ES-I3 (cell line): ENCODE measurements around the gene TRIM27.
A peak's percentile ranks its signal among the peaks of the same experiment; 100 is the strongest.

Source experiments
- H3K36me3 ChIP-seq: 2 replicates; pipeline ENCODE4 v1.6.1; 2013; ENCODE audit warnings: mild to moderate bottlenecking, low read length, control low read depth, moderate library complexity; ENCODE audit not compliant: insufficient read depth
- H3K4me1 ChIP-seq: 2 replicates; pipeline ENCODE4 v1.6.1; 2013; ENCODE audit warnings: mild to moderate bottlenecking, control low read depth, low read length; ENCODE audit not compliant: insufficient read depth
- H3K9ac ChIP-seq: 2 replicates; pipeline ENCODE4 v1.6.1; 2013; ENCODE audit warnings: low read depth, mild to moderate bottlenecking, low read length, moderate library complexity
- H3K9me3 ChIP-seq: 2 replicates; pipeline ENCODE4 v1.6.1; 2013; ENCODE audit warnings: mild to moderate bottlenecking, low read length, moderate library complexity; ENCODE audit not compliant: control insufficient read depth, insufficient read depth

Gene TRIM27

DNA sequence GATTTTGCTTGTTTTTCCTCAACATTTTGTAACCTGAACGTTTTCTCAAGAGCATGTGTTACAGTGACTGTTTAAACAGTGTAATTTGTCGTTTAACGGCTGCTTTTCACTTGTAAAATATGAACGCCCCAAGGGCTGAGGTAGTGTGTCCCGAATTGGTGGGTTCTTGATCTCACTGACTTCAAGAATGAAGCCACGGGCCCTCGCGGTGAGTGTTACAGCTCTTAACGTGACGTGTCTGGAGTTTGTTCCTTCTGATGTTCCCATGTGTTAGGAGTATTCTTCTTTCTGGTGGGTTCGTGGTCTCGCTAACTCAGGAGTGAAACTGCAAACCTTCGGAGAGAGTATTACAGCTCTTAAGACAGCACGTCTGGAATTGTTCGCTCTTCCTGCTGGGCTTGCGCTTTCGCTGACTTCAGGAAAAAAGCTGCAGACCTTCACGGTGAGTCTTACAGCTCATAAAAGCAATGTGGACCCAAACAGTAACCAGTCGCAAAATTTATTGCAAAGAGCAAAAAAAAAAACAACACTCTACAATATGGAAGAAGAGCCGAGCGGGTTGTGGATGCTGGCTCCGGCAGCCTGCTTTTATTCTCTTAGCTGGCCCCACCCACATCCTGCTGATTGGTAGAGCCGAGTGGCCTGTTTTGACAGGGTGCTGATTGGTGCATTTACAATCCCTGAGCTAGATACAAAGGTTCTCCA is 25.1 kb upstream of the TRIM27 start:
- Histone ChIP-seq H3K9ac (no peak overlapping the region), H3K9me3 (no peaks in the 10 kb centered on the region), H3K36me3 (no peaks in the 10 kb centered on the region), H3K4me1 (peaks cover 5% of the 10 kb centered on the region; the same call in 1 of the 2 replicates)

DNA sequence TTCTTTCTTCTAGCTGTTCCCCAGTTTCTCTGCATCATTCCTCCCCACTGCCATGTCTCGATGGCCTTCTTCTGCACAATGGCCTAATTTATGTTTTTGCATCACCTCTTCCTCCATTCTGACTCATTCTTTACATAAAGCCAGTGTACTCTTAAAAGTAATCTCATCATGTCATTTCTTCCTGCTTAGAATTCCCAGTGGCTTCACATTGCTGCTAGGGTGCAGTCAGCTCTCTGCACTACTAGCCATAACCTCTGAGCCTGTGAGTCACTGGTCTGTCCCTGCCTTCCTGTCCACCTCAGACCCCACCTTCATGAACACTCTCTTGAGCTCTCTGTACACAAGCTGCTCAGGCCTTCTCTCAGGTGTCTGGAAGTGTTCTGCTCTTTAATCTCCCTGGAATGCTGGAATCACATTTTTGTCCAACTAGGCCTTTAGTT is 24.1 kb upstream of the TRIM27 start:
- Histone ChIP-seq H3K9ac (no peak overlapping the region), H3K4me1 (peaks cover 5% of the 10 kb centered on the region; the same call in 1 of the 2 replicates), H3K9me3 (no peaks in the 10 kb centered on the region), H3K36me3 (no peaks in the 10 kb centered on the region)

- H3K4me1 ChIP-seq: peaks cover 5% of the 10 kb centered on the region; the same call in 1 of the 2 replicates
- no peak overlapping the region for H3K9ac ChIP-seq
- H3K9me3 ChIP-seq: no peaks in the 10 kb centered on the region
- no peaks in the 10 kb centered on the region for H3K36me3 ChIP-seq
Measured at GRCh38 chr6:28947067-28947765, 23.4 kb upstream of the TRIM27 start.

DNA sequence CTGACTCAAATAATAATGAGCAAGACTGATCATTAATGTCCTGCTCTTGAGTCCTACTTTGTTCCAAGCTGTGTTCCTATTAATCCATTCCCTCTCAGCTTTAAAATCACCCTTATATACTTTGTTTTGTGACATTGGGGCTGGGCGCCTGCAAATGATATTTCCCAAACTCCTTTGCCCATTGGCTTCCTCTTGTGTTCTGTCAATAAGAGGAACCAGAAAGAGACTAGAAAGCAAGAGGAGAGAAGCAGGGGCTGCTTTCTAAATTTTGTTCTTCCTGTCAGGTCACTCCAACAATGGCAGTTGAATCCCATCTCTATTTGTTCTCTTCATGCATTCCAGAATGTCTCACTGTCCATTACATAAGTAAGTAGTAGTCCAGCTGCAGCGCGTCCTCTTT is 21.6 kb upstream of the TRIM27 start:
- no peak overlapping the region for H3K9ac ChIP-seq
- no peaks in the 10 kb centered on the region for H3K9me3 ChIP-seq
- H3K36me3 ChIP-seq: no peaks in the 10 kb centered on the region
- H3K4me1 ChIP-seq: peaks cover 5% of the 10 kb centered on the region; the same call in 1 of the 2 replicates

DNA sequence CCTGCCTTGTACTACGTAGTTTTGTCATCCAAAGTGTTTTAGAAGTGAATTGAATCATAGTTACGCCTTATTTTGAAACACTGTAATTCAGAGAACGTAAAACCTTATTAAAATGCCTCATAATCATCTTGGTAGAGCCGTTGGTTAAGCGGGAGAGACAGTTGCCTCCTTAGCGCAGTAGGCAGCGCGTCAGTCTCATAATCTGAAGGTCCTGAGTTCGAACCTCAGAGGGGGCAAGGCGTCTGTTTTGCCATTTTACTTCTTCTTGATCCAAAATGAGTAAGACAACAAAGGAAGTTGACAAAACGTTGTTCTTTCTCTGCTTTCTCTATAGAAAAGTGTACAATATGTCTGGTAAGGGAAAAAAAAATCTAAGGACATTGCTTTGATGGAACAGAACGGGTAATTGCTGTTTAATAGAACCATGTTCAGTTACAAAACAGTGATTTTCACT is 20.7 kb upstream of the TRIM27 start:
- Histone ChIP-seq H3K9me3 (no peaks in the 10 kb centered on the region), H3K36me3 (no peaks in the 10 kb centered on the region), H3K9ac (peak overlapping the region; percentile 94), H3K4me1 (peaks cover 5% of the 10 kb centered on the region; the same call in 1 of the 2 replicates)

DNA sequence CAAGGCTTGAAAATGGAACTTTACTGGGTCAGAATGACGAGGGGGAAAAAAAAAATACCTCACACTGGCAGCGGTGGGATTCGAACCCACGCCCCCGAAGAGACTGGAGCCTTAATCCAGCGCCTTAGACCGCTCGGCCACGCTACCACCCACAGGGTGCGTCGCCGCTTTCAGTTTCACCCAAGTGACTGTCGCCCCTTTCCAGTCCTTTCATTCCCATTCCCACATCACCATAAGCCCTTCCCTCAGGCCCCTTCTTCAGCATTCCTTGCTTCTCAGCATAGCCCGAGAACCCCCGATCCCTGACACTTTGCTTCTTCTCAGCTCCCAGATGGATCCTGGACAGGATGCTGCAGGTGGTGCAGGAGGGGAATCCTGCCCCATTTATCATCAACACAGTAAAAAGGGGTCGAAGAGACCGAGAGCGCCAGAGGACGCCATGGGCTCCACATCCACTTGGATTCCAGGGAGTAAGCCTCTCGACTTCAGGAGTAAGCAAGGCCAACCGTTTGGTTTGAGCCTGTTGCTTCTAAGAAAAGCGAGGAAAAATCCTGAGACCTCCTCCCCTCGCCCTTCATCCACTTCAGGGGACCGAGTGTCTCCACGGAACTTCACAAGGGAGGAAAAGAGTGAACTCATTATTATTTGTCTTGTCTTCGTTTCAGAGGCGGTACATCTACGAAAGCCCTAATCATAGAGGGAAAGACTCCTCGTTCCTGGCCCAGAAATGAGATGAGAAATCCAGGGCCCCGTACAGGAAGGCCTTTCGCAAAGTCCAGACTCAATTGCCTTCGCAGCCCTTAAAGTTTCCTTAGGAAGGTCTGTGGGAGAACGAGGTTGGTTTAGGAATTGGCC is 20.0 kb upstream of the TRIM27 start:
- Histone ChIP-seq H3K9ac (peak overlapping the region; percentile 94), H3K9me3 (no peaks in the 10 kb centered on the region), H3K4me1 (peaks cover 5% of the 10 kb centered on the region; the same call in 1 of the 2 replicates), H3K36me3 (no peaks in the 10 kb centered on the region)

GRCh38 chr6:28943223-28943556 is 19.4 kb upstream of the TRIM27 start:
- no peaks in the 10 kb centered on the region for H3K9me3 ChIP-seq
- peak overlapping the region; percentile 59 for H3K9ac ChIP-seq
- H3K36me3 ChIP-seq: no peaks in the 10 kb centered on the region
- H3K4me1 ChIP-seq: no peaks in the 10 kb centered on the region

DNA sequence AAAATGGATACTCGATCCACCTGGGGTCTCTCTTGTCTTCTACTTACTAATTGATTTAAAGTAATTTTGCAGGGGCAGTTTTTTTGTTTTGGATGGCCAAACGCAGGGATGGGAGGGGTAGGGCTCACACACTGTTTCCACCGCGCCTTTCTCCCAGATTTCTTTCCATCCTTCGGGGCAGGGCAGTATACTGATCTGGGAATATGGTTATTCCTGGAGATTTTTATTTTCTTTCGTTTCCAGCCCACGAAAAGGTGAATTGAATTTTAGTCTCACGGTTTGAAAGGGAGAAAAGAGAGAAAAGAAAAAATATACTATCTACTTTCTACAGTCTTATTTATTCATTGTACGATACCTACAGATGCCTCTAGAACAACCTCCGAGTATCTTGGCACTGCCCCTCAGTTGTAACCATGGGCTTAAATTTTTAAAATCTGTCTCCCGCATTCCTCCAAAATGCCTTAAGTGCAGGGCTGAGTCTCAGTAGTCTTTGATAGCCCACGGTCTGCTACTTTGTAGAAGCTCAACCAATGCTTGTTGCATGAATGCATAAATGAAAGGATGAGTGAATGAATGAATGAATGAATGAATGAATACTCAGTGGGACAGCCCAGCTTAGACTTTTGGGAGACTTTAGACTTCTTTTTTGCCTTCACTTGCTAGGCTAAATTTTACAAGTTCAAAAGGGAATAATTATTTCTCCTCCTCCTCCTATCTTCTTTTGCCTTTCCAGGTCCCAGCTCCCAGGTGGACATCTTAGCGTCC is 18.1 kb upstream of the TRIM27 start:
- H3K9ac ChIP-seq: peak overlapping the region; percentile 78; the same call in 1 of the 2 replicates
- H3K4me1 ChIP-seq: no peaks in the 10 kb centered on the region
- no peaks in the 10 kb centered on the region for H3K9me3 ChIP-seq
- no peaks in the 10 kb centered on the region for H3K36me3 ChIP-seq

DNA sequence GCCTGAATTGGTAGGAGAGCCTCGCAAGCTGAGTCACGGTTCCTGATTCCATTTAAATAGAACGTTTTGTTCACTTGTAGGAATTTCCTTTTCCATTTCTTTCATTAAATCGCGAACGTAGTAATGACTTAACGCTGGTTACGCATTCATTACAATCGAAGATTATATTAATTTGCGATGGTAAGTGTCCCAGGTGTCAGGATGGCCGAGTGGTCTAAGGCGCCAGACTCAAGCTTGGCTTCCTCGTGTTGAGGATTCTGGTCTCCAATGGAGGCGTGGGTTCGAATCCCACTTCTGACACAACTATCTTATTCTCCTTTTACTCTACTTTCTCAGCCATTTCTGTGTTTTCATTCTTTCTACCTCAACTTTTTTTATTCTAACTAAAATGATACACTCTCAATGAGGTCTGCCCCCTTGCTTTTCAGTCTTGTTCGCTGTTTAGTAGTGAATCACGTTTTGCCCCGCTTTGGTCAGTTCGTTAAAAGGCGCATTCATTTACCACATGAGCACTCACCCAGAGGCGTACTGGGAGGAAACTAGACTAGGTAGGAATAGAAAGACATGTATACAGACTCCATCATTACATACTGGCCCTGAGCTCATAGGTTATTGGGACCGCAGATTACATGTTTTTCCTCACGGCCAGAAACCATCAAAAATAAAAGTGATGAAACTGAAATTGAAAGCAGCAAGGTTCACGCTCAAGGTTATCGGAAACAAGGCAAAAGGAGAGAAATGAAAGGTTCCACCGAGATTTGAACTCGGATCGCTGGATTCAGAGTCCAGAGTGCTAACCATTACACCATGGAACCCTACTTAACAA is 17.3 kb upstream of the TRIM27 start:
- Histone ChIP-seq H3K36me3 (no peaks in the 10 kb centered on the region), H3K9me3 (no peaks in the 10 kb centered on the region), H3K4me1 (no peaks in the 10 kb centered on the region), H3K9ac (peak overlapping the region; percentile 78)

- Histone ChIP-seq H3K9me3 (no peaks in the 10 kb centered on the region), H3K36me3 (no peaks in the 10 kb centered on the region), H3K4me1 (no peaks in the 10 kb centered on the region), H3K9ac (peak overlapping the region; percentile 78)
Measured at GRCh38 chr6:28940294-28940857, 16.6 kb upstream of the TRIM27 start.

DNA sequence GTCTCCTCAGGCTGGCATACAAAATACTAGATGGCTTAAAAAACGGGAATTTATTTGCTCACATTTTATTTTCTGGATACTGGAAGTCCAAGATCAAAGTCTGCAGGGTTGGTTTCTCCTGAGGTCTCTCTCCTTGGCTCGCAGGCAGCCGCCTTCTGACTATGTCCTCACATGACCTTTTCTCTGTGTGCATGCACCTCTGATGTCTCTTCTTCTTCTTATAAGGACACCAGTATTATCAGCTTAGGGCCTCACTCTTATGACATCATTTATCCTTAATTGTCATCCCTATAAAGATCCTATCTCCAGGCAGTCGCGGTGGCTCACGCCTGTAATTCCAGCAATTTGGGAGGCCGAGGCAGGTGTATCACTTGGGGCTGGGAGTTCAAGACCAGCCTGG is 9.3 kb upstream of the TRIM27 start:
- no peaks in the 10 kb centered on the region for H3K36me3 ChIP-seq
- no peaks in the 10 kb centered on the region for H3K9me3 ChIP-seq
- H3K9ac ChIP-seq: no peak overlapping the region
- no peaks in the 10 kb centered on the region for H3K4me1 ChIP-seq

DNA sequence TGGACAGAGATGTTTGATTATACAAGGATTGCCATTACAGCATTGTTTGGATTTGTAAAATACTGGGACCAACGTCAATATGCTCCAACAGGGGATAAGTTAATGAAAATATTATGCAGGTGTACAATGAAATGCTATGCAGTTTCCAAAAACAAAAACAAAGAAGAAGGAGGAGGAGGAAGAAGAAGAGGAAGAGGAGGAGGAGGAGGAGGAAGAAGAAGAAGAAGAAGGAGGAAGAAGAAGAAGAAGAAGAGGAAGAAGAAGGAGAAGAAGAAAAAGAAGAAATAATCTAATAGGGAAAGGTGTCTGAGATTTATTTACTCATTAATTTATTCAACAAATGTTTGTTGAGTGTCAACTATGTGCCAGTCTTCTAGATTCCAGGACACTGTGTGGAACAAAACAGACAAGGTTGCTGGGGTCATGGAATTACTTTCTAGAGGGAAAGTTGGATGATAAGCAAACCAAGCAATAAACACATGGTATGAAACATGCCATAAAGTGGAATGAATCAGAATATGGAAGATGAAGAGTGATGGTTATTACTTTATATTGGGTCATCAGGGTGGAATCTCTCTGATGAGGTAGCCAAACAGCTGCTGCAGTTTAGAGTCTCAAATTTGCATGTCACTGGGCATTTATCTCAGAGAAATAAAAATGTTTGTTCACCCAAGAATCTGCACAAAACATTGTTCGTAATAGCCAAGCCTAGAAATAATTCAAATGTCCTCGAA is 6.3 kb upstream of the TRIM27 start:
- Histone ChIP-seq H3K36me3 (no peaks in the 10 kb centered on the region), H3K9ac (no peak overlapping the region), H3K9me3 (no peaks in the 10 kb centered on the region), H3K4me1 (no peaks in the 10 kb centered on the region)
